ENCODE results near the gene GAS6.

GRCh38 chr13:113880651-113881611 is 17.1 kb upstream of the GAS6 start:
- TF ChIP-seq SIN3A (IDR thresholded peaks at IDR 0.05; ENCODE audit: borderline replicate concordance, insufficient read depth, low read depth, low read length) = no peak
- TF ChIP-seq, protein P1, sequence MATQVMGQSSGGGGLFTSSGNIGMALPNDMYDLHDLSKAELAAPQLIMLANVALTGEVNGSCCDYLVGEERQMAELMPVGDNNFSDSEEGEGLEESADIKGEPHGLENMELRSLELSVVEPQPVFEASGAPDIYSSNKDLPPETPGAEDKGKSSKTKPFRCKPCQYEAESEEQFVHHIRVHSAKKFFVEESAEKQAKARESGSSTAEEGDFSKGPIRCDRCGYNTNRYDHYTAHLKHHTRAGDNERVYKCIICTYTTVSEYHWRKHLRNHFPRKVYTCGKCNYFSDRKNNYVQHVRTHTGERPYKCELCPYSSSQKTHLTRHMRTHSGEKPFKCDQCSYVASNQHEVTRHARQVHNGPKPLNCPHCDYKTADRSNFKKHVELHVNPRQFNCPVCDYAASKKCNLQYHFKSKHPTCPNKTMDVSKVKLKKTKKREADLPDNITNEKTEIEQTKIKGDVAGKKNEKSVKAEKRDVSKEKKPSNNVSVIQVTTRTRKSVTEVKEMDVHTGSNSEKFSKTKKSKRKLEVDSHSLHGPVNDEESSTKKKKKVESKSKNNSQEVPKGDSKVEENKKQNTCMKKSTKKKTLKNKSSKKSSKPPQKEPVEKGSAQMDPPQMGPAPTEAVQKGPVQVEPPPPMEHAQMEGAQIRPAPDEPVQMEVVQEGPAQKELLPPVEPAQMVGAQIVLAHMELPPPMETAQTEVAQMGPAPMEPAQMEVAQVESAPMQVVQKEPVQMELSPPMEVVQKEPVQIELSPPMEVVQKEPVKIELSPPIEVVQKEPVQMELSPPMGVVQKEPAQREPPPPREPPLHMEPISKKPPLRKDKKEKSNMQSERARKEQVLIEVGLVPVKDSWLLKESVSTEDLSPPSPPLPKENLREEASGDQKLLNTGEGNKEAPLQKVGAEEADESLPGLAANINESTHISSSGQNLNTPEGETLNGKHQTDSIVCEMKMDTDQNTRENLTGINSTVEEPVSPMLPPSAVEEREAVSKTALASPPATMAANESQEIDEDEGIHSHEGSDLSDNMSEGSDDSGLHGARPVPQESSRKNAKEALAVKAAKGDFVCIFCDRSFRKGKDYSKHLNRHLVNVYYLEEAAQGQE (IDR thresholded peaks at IDR 0.05; ENCODE audit: insufficient read depth in 1 of 2, low read depth in 2 of 2, low read length in 1 of 2) = no peak
- TF ChIP-seq, protein P2, sequence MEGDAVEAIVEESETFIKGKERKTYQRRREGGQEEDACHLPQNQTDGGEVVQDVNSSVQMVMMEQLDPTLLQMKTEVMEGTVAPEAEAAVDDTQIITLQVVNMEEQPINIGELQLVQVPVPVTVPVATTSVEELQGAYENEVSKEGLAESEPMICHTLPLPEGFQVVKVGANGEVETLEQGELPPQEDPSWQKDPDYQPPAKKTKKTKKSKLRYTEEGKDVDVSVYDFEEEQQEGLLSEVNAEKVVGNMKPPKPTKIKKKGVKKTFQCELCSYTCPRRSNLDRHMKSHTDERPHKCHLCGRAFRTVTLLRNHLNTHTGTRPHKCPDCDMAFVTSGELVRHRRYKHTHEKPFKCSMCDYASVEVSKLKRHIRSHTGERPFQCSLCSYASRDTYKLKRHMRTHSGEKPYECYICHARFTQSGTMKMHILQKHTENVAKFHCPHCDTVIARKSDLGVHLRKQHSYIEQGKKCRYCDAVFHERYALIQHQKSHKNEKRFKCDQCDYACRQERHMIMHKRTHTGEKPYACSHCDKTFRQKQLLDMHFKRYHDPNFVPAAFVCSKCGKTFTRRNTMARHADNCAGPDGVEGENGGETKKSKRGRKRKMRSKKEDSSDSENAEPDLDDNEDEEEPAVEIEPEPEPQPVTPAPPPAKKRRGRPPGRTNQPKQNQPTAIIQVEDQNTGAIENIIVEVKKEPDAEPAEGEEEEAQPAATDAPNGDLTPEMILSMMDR (IDR thresholded peaks at IDR 0.05) = no peak
